Activated CD4-positive, alpha-beta T cell treated with anti-CD3 and anti-CD28 coated beads, Interleukin-2, amount 50 U/mL, for 4 hours (primary cell): ENCODE results near the gene MRAP2.
"Not testable (repeated sequence)": the region's sequence is repeated elsewhere in the genome, so short reads cannot be mapped to it uniquely, and the experiment has no call there.

Experiments
- DNase-seq, 2 experiments: peaks; one replicate each; pipeline ENCODE4 v3.0.0-alpha.2; 2020

Gene MRAP2

DNA sequence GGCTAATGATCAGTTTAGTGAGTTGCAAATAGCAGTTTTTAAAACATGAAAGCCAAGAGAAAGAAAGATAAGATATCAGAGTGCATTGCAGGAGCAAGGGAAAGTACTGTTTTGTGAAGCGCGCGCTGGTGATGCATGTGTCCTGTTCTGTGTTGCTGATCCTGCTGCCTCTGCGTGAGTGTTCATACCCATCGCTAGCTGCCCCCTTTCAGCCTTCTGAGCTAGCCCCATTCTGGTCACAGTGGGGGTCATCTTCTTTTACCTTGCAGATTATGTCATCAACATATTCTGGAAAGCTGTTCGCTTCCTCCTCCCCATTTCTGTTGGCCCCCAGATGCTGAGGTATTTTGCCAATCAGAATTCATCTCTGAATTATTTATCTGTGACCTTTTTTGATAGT is 1.9 kb downstream of the MRAP2 start:
- DNase-seq = no peak

DNA sequence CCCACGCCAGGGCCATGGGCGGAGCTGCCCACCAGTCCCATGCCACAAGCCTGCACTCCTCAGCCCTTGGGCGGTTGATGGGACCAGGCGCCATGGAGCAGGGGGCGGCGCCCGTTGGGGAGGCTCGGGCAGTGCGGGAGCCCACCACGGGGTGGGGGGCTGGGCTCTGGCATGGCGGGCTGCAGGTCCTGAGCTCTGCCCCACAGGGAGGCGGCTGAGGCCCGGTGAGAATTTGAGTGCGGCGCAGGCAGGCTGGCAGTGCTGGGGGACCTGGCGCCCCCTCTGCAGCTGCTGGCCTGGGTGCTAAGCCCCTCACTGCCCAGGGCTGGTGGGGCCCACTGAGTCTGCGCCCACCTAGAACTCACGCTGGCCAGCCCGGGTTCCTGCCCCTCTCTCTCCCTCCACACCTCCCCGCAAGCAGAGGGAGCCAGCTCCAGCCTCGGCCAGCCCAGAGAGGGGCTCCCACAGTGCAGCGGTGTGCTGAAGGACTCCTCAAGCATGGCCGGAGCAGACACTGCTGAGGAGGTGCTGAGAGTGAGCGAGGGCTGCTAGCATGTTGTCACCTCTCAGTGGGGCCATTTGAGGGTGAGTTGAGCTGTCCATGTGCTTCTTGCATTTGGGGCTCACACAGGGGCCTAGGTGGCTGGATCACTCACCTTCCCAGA is 4.0 kb downstream of the MRAP2 start:
- DNase-seq = no peak

DNA sequence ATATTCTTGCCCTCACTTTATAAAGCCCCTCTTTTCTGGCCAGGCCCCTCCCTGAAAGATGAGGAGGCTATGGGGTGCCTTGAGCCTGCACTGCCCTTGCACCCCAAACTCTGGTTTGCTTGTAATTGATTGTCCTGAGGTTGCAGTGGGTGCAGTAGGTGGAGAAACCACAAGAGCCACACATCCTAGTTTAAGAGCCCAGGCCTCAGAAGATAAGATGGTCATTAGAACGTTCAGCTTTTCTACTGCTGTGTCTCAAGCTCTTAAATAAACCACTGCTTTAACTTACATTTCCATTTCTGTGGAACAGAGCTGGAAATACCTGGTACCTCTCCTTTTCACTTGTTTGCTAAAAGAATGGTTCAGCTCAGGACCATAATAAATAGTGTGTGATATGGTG is 9.0 kb downstream of the MRAP2 start:
- DNase-seq = no peak

DNA sequence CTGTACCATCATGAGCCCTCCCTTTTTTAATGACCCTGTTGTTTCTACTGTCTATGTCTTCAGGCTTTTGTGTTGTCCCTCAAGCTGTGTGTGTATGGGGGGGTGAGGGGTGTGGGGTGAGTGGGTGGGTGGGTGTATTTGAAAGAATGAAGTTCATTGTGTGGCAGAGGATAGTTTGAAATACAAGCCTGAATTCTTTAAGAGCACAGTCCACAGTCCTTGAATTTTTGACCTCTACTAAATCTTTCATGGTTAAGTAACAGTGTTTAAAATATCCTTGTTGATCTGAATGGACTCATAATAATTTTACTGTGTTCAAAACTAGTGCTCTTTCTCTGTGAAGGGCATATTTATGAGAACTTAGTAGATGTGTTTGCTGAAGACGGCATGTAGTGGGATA is 10.0 kb downstream of the MRAP2 start:
- DNase-seq = no peak

DNA sequence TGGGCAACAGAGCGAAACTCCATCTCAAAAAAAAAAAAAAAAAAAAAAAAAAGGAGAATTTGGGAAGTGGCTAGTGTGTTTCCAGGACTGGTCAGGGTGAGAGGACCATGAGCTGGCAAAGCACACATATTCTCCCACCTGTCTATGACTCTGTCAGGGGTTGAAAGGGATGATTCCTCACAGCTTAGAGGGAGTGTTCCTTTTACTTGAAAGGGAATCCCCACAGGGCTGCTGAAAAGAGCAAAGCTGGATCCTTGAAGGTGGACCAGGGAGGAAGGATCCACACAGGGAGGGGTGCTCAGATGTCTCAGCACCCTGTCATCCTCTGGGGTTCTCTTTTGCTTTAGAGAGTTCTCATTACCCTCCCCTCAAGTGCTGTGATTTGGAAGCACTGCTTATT is 13.2 kb downstream of the MRAP2 start:
- DNase-seq = no peak

DNA sequence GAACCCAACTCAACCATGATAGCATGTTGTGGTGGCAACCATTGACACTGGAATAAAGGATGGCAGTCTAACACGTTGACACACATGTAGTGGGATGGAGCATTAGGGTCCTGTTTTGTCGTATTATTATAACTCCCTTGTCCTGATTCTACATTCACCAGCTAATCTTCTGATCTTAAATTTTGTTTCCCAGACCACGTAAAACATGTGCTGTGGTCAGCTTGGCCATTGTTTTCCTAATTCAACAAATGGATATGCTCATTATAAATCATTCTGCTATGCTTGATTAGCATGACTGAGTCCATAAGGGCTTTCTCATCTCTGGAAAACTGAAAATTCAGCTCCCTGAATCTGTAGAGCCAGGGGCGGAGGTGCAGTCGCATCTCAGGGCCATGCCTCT is 15.0 kb downstream of the MRAP2 start:
- DNase-seq = no peak

DNA sequence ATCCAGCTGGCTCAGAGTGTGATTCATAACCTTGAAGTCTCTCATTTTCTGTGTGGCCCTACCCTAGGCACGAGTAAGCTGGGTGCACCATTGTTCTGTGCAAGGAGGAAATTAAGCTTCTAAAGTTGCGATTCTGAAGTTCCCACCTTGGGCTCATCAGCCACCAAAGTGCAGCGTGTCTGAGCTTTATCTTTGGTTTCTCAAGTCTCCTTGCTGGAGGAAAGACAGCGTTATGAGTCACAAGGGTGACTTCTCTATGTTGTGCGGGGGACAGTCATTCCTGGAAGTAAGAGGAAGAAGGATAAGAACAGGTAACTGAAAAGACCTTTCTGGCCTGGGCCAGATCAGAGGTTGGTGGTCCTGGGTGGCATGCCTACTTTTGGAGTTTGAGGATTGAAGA is 16.8 kb downstream of the MRAP2 start:
- DNase-seq = no peak

DNA sequence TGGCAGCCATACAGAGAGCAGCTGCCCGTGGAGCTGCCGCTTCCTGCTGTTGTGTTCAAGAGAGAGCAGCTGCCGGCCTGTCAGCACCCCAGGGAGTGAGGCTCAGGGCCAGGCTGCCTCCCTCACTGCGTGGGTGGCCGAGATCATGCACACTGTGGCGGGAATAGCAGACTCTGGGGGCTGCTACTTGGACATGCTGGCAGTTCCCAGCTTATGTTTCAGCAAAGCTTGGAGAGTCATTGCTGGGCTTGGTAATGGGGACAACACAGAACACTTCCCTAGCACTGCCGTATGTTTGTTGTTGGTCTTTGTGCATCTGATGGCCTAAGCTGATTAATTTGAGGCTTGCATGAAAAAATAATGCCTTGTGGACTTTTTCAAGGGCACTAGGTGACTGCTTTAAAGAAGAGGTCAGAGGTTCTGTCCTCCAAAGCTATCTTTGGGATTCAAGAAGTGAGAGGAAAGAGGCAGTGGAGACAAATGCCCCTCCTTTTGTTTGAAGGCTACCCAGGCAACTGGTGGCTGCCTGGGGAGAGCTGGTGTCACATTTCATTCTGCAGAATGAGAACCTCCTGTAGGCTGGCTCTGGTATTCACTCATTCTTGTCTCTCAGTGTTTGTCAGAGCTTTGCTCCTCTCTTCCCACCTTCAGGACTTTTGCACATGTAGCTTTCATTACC is 18.8 kb downstream of the MRAP2 start:
- DNase-seq = no peak

DNA sequence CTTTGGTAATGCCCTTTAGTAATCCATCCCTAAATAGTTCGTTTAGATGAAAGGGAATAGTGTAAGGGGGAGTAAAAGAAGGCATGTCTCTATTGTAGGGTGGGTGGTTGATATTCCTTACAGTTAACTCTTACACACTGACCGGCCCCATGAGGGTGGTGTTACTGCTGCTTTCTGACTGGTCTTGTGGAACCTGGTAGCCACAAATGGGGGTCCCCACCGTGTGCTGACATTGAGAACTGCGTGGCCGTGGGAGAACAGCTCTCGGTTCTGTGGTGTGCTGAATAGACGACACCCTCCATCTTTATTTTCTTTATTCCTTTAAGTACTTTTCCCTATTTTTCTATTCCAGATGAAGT is 19.3 kb downstream of the MRAP2 start:
- DNase-seq = no peak

DNA sequence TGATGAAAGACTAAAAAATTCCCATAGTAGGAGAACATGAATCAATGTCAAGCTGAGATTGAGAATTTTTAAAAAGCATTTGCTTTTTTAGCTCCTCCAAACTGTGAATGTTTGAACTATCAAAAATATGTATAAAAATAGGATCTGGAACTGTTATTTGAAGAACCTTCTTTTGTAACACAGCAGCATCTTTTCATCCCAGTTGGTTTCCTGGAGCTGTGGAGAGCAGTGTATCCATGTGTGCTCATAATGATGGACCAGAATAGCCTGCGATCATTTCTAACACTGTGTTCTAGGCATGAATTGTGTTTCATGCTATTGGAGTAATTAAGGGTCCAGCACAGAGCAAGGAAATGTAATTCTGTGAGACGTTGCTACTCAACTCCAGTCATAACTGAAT is 22.1 kb downstream of the MRAP2 start:
- no peak for DNase-seq

DNA sequence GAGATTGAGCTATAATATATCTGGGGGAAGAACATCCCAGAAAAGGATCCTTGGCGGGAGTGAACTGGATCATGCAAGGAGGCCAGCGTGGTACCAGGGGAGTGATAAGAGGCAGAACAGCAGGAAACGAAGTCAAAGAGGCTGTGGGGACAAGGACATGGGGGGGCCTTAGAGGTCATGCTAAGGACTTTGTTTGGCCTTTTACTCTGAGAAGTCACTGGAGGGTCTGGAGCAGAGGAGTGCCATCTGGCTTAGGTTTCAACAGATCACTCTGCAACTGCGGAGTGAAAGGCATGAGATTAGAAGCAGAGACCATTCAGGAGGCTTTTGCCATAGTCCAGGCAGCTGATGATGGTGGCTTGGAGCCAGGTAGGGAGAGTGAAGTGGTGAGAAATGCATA is 24.3 kb downstream of the MRAP2 start:
- no peak for DNase-seq

DNA sequence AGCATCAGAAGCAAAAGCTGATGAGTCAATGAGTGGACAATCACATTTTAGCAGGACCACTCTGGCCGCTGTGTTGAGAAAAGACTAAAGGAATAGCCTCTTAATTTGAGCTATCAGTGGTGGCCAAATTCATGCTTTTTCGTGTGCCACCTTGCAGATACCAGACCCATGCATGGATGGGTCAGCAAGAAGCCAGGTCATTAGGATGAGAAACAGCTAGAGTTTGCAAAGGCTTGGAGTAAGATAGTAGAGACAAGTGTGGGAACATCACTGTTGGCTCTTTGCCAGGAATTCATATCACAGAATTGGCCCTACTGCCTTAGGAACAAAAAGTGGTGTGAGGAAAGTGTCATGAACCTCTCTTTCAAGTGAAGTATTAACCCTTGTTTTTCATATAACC is 25.5 kb downstream of the MRAP2 start:
- no peak for DNase-seq

DNA sequence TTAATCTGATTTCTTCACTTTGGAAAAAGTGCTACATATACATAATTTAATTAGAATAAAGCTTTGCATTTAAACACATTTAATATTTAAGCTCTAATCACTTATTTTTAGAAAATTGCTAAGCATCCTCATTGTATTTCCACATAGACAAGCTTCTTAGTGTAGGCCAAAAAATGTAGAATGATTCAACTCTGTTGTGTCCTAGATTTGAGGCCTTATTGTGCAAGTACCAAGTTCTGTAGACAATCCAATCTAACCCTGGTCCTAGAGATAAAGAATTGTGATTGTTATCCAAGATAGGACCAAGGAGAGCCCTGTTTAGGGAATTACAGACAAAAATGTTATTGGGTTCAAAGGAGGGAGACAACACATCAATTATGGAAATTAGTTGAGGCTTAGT is 27.6 kb downstream of the MRAP2 start:
- DNase-seq = no peak

DNA sequence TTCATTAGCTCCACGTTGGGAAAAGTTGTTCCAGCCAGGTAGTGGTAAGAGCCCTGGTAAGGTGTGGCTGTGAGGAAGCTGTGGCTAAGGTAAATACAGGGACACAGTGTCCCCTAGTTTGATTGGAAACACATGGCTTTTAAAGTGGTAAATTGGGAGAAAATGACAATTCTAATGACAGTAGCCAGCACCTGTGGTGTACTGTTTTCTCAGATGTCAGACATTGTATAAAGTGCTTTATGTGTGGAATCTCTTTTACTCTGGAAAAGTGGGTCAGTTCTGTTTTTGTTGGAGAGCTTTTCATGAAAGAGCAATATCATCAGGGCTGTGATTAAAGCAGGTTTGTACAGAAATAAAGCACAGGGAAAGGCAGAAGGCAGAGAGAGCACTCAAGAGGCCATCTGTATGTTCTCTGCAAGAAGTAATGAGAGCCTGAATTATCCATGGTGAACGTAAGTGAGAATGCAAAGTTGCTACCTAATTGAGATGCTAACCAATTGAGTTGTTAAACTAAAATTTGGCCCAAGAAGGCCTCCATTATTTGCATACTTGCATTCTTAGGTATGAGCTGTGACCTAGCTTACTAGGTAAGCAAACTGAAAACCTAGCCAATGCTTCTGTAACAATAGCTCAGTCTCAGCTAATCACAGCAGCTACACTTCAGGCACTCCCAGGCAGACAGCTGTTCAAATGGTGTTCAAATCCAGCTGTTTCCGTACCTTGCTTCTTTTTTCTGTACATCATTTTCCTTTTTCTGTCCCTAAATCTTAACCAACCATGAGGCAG is 28.2 kb downstream of the MRAP2 start:
- no peak for DNase-seq

DNA sequence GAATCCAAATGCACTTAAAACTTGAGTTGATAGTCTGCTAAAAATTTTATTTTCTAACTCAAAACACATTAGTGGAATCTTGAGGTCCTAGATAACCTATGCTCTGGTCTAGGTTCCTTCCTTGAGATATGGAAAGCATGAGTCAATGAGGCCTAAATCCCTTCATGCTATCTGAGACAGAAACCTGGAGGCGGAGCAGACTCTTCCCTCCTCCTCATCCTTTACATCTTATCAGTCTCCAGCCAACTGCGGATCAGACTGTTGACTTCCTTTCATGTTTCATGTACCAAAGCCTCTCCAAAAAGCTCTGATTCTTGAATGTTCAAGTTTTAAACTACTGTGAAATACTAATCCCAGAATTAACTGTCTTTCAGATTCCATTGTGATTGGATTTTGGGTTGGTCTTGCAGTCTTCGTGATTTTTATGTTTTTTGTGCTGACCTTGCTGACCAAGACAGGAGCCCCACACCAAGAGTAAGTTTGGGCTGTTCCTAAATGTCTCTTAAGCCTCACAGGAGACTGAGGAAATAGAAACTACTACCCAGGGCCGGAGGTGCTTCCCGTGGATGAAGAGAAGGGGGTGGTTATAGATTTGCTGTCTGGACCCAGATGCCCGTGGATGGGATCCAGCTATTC is 29.1 kb downstream of the MRAP2 start:
- no peak for DNase-seq

DNA sequence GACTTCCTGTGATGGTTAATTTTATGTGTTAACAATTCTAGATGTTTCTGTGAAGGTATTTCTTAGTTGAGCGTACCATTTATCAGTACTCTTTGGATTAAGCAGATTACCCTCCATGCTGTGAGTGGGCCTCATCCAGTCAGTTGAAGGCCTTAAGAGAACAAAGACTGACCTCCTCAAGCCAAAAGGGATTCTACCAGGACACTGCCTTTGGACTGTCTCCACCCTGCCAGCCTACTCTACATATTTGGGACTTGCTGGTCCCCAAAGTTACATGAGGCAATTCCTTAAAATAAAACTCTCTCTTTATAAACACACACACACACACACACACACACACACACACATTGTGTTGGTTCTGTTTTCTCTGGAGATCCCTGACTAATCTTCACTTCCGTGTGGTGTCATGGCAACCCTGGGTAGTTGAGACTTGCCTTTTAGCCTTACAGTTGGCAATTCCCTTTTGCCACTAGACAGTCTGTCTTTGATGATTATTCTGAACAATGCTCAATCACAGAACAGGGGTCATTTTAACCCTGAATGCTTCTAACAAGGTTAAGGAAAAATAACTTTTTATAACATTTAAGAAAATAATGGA is 32.2 kb downstream of the MRAP2 start:
- DNase-seq = no peak

DNA sequence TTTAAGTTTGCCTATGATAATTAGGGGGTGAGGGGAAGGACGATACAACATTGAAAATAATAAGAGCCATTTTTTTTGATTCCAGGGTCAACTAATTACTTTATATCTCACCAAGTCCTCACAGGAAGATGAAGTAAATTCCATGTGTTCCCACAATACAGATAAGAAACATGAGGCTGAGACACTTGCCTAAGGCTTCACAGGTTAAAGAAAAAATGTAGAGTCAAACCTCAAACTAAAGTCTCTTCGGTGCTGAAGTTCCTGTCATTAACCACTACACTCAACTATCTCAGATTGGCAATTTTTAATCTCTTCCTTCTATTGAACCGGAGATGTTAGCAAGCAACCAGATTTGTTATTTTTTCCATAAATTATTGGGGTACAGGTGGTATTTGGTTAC is 33.0 kb downstream of the MRAP2 start:
- DNase-seq = no peak

DNA sequence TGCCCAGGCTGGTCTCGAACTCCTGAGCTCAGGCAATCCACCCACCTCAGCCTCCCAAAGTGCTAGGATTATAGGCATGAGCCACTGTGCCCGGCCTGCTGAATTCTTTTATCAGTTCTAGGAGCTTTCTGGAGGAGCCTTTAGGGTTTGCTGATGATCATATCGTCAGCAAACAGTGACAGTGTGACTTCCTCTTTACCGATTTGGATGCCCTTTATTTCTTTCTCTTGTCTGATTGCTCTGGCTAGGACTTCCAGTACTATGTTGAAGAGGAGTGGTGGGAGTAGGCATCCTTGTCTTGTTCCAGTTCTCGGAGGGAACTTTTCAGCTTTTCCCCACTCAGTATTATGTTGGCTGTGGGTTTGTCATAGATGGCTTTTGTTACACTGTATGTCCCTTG is 35.3 kb downstream of the MRAP2 start:
- DNase-seq = not testable (repeated sequence)

DNA sequence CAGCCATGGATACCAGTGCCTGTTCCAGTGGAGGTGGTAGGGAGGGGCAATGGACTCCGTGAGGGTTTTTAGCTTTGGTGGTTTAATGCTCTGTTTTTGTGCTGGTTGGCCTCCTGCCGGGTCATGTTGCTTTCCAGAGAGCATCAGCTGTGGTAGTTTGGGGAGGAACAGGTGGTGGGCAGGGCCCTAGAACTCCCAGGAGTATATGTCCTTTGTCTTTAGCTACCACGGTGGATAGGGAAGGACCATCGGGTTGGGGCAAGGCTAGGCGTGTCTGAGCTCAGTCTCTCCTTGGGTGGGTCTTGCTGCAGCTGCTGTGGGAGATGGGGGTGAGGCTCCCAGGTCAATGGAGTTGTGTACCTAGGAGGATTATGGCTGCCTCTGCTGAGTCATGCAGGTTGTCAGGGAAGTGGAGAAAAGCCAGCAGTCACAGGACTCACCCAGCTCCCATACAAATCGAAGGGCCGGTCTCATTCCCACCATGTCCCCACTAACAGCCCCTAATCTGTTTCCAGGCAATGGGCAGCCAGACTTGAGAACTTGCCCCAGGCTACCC is 38.9 kb downstream of the MRAP2 start:
- no peak for DNase-seq

DNA sequence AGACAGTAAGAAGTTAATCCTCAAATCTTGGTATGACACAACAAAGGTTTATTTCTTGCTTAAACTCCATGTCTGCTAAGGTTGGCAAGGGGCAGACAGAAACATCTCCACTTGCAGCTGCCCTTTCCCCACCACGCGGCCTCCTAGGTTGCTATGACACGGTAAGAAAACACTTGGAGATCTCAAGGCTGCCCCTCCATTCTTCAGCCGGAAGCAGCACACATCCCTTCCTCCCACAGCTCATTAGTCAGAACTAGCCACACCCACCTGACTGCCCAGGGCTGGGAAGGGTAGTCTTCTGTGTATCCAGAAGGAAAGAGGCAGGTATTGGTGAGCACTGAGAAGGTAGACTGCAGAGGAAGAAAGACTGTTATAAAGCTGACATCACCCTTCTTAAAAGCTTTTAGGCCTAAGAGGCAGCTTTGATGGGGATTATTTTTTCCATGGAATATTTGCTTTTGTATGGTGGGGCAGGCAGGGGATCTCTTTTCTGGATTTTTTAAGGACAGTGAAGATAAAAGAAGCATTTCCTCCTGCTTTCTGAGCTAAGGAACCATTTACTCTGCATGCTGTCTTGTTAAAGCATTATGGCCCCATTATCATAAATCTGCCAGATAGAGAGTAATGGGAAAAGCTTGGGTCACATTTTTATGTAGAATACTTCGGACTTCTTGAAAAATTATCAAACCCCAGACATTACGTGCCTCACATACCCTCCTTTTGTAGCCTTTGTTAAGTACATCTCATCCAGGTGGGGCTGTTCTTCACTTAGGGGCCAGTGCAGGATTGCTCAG is 41.6 kb downstream of the MRAP2 start:
- no peak for DNase-seq

DNA sequence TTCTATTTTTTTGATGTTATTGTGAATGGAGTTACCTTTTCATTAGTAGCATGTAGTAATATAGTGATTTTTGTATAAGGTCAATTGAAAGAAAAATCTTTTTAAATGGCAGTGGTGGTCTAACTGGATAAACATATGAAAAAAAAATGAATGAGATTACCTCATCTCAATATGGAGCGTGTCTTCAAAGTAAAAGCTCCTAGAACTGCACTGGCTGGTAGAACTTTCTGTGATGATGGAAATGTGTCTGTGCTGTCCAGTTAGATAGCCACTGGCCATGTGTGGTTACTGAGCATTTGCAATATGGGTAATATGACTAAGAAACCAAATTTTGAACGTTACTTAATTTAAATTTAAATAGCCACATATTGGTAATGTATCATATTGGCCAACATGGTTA is 44.1 kb downstream of the MRAP2 start:
- DNase-seq = no peak

DNA sequence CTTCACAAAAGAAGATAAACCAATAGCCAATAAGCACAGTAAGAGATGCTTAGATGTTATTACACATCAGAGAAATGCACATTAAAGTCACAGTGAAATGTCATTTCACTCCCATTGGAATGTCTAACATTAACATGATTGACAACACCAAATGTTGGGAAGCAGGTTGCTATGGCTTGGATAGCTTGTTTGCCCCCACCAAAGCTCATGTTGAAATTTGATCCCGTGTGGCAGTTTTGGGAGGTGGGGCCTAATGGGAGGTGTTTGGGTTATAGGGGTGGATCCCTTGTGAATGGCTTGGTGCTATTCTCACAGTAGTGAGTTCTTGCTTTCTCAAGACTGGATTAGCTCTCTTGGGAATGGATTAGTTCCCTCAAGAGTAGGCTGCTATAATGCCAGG is 44.8 kb downstream of the MRAP2 start:
- DNase-seq = no peak
